Dermis microvascular lymphatic vessel endothelial cell (primary cell): ENCODE data around the gene MRPL37. TPM values are rescaled to one million over a fixed set of nuclear protein-coding genes. Genes with fewer than 3 reads are reported as not detected.
"Not testable (repeated sequence)": the region's sequence is repeated elsewhere in the genome, so short reads cannot be mapped to it uniquely, and the experiment has no call there.

Experiments used
- DNase-seq, 2 donors: peaks; one replicate each; pipeline versions ENCODE4 v3.0.0 to v3.0.0-alpha.2; 2010; ENCODE audit warnings: low read depth in 2 of 2
- total RNA-seq: library from RNA; depleted of rRNA; stranded (reverse); fragments of >200 nt; gene quantifications from 2 replicates; pipeline ENCODE4 v1.2.1, GENCODE V29; 2014

Gene MRPL37
- total RNA-seq: 48.5 and 56.4 TPM in 2 replicates

DNA sequence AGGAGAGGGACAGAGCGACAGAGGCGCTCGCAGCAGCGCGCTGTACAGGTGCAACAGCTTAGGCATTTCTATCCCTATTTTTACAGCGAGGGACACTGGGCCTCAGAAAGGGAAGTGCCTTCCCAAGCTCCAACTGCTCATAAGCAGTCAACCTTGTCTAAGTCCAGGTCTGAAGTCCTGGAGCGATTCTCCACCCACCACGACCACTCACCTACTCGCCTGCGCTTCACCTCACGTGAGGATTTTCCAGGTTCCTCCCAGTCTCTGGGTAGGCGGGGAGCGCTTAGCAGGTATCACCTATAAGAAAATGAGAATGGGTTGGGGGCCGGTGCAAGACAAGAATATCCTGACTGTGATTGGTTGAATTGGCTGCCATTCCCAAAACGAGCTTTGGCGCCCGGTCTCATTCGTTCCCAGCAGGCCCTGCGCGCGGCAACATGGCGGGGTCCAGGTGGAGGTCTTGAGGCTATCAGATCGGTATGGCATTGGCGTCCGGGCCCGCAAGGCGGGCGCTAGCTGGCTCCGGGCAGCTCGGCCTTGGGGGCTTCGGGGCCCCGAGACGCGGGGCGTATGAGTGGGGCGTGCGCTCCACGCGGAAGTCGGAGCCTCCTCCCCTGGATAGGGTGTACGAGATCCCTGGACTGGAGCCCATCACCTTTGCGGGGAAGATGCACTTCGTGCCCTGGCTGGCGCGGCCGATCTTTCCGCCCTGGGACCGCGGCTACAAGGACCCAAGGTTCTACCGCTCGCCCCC, at the start of gene MRPL37, which contains the start of gene CYB5RL:
MRPL37 (plus strand) TSS at position 403 of the 754 bp plus-strand sequence; CDS start at position 480, 77 bp downstream.
CYB5RL (minus strand) TSS at position 266 of the 754 bp plus-strand sequence. CDS start 4,414 bp downstream, outside the sequence.
- peak; percentile 92 to 98 for DNase-seq

DNA sequence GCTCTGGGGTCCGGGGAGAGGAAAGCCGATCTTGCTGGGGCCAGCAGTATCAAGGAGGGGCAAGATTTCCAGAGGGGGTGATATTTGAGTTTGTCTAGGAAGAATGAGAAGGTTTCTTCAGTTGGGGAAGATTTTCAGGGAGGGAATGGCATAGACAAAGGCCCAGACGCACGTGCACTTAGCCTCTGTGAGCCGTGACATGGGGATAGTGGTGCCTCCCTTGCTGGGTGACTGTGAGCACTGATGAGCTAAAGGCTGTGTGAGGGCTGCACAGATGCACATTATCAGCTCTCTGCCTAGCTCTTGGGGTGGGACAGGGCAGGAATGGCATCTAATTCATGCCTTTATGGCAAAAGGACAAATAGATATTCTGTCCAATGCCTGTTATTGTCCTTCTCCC, 49.0 kb upstream of the MRPL37 start:
- DNase-seq: no peak

- no peak for DNase-seq
Measured at GRCh38 chr1:54152696-54153095, 47.3 kb upstream of the MRPL37 start, which contains the start of gene CDCP2. Gene CDCP2 (minus strand): TSS chr1:54153000. CDS start chr1:54152922, 78 bp downstream.

DNA sequence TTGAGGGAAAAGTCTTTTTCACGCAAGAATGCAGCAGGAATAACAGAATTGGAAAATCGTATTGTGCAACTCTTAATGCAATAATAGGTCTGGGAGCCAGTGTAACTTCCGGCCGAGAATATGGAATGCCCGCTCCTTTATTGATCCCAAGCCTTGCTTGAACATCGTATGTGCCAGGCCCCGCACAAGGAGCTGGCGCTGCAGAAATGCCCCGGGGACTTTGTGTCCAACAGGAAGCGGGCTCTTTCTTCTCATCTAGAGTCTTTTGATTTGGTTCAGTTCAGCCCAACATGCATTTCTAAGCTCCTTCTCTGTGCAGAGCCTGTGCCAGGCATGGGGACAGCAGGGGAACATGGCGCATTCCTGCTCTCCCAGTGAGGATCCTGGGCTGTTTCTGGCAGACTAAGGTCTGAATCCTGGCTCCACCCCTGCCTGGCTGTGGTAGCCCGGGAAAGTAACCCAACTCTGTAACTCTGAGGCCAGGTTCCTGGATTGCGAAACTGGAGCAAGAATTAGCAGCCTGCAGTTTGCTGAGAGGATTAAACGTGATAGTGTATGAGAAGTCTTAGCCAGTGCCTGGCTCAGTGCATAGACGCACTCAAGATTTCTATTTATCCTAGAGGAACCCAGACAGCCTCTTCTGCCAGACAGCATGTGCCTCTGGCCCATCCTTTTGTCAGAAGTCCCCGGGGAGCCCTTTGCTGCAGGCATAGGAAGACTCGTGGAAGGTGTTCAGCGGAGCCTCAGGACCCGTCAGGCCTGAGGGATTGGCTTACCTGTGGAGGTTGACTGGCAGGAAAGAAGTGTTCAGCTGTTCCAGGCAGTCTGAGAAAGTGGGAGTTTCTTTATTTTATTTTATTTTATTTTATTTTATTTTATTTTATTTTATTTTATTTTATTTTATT, 46.2 kb upstream of the MRPL37 start:
- no peak for DNase-seq

DNA sequence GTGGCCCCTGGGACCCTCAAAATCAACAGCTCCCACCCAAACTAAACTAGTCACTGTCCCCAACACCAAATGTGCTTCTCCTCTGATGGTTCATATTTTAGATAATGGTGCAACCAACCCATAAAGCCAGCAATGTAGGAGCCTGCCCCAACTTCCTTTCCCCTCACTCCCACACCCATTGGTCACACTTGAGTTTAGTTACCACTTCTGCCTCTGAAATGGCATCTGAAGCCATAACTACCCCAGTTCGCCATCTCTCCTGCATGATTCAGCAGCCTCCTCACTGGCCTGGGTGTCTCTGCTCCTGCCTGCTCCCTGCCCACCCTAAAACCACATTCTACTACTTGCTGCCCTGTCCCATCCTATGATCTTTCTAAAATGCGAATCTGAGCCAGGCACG, 43.8 kb upstream of the MRPL37 start:
- no peak for DNase-seq

- no peak for DNase-seq
Measured at GRCh38 chr1:54156986-54157385, 43.0 kb upstream of the MRPL37 start.

DNA sequence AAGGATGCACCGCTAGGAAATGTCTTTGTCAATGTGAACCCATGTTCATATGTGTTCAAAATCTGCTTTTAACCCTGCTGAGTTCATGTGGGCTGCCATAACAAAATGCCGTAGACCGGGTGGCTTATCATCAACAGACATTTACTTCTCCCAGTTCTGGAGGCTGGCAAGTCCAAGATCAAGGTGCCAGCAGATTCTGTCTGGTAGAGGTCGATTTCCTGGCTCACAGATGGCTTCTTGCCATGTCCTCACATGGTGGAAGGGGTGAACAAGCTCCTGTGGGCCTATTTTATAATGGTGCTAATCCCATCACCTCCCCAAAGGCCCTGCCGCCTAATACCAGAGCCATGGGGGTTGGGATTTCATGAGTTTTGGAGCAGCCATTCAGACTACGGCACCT, 42.6 kb upstream of the MRPL37 start:
- no peak for DNase-seq

DNA sequence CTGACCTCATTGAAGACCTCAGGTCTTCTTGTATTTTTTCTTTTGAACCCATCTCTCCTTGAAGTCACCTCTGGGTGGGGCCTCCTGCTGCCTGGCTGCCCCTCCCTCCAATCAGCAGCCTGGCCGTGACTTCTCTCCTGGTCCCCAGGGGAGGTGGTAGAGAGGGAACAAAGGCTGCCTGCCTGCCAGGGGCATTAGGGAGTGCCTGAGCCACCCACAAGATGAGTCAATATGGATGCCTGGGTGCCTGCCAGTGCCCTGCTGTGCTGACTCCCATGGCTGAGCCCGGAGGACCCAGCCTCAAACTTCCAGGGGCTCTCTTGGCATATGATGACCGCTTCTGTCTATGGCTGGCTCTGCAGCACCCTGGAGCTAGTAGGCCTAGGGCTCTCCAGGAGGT, 41.9 kb upstream of the MRPL37 start:
- no peak for DNase-seq

DNA sequence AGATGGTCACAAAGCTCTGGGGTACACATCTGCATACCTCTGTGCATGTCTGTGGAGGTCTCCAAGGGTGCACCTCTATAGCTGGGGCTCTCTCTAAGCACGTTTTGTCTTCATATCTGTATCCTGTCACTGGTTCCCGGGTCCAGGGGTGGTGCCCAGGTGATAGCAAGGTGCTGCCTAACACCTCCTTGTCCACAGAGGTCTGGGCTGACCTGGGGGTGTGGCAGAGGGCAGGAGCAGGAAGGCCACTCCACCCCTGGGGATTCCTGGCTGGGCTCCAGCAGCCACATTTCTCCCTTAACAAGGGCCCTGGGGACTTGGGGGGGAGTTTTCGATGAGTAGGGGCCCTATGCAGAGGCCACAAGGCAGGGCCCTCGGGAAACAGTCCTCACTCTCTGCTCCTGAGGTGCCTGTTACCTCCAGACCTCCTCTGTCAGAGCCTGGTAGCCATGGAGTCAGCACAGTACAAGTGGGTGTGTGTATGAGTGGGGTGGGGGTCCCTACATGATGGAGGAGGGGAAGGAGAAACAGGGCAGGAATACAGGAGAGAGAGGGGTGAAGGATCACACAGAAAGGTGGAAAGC, 40.1 kb upstream of the MRPL37 start:
- DNase-seq: no peak

- no peak for DNase-seq
Measured at GRCh38 chr1:54160351-54160750, 39.6 kb upstream of the MRPL37 start.

DNA sequence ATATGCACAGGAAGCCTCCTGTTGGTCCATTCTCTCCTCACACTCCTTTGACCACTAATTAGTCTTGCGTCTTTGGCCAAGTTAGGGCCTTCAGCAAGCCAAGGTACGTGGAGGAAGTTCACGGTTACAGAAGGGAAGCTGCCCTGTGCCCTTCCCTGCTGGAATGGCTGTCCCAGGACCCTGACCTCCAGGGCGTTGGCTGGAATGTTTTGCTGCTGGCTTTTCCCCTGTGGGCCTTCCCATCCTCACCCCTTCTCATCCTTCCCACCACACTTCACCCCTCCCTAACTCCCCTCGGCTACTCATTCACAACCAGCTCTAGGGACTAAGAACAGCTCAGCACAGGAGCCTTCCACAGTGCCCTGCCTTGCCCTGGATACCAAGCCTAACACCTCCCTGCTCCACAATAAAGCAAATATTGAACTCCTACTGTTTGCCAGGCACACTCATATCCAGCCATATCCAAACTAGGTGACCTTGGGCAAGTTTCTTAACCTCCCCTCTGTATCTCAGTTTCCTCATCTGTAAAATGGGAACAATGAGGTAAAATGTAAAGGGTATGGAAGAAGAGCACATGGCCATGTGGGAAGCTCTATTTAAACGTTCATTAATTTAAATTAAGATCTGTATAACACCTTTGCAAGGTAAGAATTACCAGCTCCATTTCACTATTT, 38.3 kb upstream of the MRPL37 start:
- DNase-seq: no peak

GRCh38 chr1:54163051-54163450, 36.9 kb upstream of the MRPL37 start:
- DNase-seq: no peak

- DNase-seq: no peak
Measured at GRCh38 chr1:54163573-54163972, 36.4 kb upstream of the MRPL37 start.

DNA sequence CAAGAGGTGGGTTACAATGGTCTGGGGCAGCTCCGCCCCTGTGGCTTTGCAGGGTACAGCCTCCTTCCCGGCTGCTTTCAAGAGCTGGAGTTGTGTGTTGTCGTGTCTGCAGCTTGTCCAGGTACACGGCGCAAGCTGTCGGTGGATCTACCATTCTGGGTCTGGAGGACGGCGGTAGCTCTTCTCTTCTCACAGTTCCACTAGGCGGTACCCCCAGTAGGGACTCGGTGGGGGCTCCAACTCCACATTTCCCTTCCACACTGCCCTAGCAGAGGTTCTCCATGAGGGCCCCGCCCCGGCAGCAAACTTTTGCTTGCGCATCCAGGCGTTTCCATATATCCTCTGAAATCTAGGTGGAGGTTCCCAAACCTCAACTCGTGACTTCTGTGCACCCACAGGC, 34.8 kb upstream of the MRPL37 start:
- no peak for DNase-seq

GRCh38 chr1:54166357-54166756, 33.6 kb upstream of the MRPL37 start:
- DNase-seq: not testable (repeated sequence)

- DNase-seq: no peak
Measured at GRCh38 chr1:54167422-54168139, 32.4 kb upstream of the MRPL37 start.

DNA sequence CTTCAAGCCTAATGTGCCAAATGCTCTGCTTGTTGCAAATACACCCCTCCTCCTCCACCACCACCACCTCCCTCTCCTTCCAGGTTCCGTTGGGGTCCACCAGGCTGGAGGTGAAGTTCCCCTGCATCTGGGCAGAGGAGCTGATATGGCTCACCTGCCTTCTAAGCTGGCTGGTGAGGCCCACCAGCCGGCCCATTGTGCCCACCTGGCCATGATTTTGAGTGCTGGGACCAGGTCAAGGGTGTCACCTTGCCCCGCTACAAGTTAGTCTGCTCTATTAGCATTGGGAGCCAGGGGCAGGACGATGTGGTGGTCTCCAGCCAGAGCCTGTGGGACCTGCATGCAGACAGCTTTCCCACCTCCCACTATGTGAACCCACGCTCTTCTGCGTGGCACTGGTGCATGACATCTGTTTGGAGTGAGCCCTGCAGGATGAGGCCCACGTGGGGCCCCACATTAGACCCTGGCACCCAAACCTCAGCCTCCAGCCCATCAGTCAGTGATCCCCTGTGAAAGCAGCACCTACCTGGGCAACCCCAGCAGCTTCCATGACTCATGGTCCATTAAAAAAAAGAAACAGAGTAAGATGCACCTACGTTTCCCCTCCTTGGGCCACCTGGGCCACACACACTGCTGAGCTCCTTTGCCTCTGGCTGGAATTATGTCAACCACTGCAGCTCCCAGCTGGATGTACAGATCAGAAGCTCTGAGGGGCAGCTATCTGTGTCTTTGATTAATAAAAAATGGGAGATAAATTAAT, 31.6 kb upstream of the MRPL37 start:
- no peak for DNase-seq

GRCh38 chr1:54169068-54169467, 30.9 kb upstream of the MRPL37 start:
- no peak for DNase-seq

GRCh38 chr1:54171016-54171415, 29.0 kb upstream of the MRPL37 start:
- no peak for DNase-seq

GRCh38 chr1:54171606-54172005, 28.4 kb upstream of the MRPL37 start:
- no peak for DNase-seq
